ENCODE data around the gene ATP5PD.
"Not testable (repeated sequence)": the region's sequence is repeated elsewhere in the genome, so short reads cannot be mapped to it uniquely, and the experiment has no call there.

The ATP5PD gene

DNA sequence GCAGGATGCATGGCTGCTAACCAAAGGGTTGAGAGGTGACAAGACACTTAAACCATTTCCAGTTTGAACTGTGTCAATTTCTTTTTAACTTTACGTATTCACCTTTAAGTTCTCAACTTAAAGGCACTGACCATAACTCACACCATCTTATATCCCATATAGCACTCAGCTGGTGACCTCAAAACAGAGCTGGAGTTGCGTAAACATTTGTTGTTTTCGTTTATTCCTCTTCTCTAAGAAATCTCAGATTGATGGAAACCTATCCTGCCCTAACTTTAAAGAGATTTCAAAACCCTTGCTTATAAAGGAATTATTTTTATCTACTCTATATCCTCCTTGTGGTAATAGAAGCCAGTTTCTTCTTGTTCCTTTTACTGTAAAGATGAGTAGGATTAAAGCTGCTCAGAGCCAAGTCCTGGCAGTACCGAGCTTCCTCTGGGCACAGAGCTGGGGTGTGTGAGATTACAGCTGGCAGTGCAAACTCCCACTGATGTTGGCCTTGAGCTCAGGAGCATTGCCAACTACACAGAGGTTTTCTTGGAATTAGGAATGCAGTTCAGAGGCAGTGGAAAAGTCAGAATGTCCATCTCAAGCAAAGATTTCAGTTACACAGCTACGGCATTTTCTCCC, 1.6 kb upstream of the ATP5PD start:
- DNase-seq = no peak
- Histone ChIP-seq H3K27me3 (ENCODE audit: insufficient read depth, low read length, poor library complexity) (no peaks in the 10 kb centered on the region), H3K4me1 (ENCODE audit: insufficient read depth, low read length) (peaks cover 29% of the 10 kb centered on the region), H3K4me2 (ENCODE audit: insufficient read depth, low read length) (peak overlapping the region; percentile 90), H2AFZ (ENCODE audit: low read depth, low read length) (no peak overlapping the region), H3K9me3 (ENCODE audit: insufficient read depth, low read length, severe bottlenecking) (no peaks in the 10 kb centered on the region), H3K4me3 (ENCODE audit: low read depth in 1 of 2, low read length in 2 of 2) (peak overlapping the region; percentile 38 to 95; a peak in 3 of 4 replicates), H3K9ac (ENCODE audit: low read depth, low read length) (peak overlapping the region; percentile 80), H3K27ac (ENCODE audit: low read length) (peak overlapping the region; percentile 74; the same call in 1 of the 2 replicates), H3K36me3 (ENCODE audit: insufficient read depth, low read length) (peaks cover 23% of the 10 kb centered on the region), H3K79me2 (ENCODE audit: insufficient read depth, low read length) (peaks cover 44% of the 10 kb centered on the region), H4K20me1 (ENCODE audit: insufficient read depth, low read length) (no peaks in the 10 kb centered on the region)
- TF ChIP-seq, protein P1, sequence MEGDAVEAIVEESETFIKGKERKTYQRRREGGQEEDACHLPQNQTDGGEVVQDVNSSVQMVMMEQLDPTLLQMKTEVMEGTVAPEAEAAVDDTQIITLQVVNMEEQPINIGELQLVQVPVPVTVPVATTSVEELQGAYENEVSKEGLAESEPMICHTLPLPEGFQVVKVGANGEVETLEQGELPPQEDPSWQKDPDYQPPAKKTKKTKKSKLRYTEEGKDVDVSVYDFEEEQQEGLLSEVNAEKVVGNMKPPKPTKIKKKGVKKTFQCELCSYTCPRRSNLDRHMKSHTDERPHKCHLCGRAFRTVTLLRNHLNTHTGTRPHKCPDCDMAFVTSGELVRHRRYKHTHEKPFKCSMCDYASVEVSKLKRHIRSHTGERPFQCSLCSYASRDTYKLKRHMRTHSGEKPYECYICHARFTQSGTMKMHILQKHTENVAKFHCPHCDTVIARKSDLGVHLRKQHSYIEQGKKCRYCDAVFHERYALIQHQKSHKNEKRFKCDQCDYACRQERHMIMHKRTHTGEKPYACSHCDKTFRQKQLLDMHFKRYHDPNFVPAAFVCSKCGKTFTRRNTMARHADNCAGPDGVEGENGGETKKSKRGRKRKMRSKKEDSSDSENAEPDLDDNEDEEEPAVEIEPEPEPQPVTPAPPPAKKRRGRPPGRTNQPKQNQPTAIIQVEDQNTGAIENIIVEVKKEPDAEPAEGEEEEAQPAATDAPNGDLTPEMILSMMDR (IDR thresholded peaks at IDR 0.05; ENCODE audit: borderline replicate concordance, extremely low read depth, low read length, poor library complexity, severe bottlenecking) = no peak
- no peak for TF ChIP-seq EZH2 (IDR thresholded peaks at IDR 0.05; ENCODE audit: borderline replicate concordance, low read depth, low read length, severe bottlenecking)
- ATAC-seq (ENCODE audit: insufficient read depth, low read depth) = no peak

DNA sequence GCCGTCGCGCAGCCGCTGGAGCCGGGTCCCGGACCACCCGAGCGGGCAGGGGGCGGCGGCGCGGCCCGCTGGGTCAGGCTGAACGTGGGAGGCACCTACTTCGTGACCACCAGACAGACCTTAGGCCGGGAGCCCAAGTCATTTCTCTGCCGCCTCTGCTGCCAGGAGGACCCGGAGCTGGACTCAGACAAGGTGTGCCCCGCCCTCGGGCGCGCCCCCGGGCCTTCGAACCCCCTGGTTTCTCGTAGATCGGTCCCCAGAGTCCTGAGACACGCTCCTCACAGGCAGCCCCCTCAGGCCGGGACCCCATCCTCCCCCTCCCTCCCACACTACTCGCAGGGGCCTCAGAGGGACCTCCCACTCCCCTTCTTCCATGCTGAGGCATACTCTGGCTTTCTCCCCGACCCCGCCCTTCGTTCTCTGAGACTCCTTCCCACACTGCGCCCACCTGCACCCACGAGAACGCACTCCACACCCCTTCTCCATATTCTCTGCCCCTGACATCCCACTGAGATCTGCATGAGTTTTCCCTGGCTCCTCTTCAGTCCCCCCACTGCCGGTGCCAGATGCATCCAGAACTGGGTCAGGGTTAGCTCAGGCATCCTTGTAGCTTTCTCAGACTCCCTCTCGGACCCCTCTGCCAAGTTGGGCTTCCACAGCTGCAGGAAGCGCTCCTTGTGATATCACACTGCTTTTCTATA, 779 bp upstream of the ATP5PD start:
- ATAC-seq (ENCODE audit: insufficient read depth, low read depth) (peak; percentile 16), DNase-seq (peak; percentile 54)
- Histone ChIP-seq H3K4me1 (ENCODE audit: insufficient read depth, low read length) (peaks cover 29% of the 10 kb centered on the region), H3K9me3 (ENCODE audit: insufficient read depth, low read length, severe bottlenecking) (no peaks in the 10 kb centered on the region), H4K20me1 (ENCODE audit: insufficient read depth, low read length) (no peaks in the 10 kb centered on the region), H3K27ac (ENCODE audit: low read length) (peak overlapping the region; percentile 74), H3K79me2 (ENCODE audit: insufficient read depth, low read length) (peaks cover 44% of the 10 kb centered on the region), H3K4me2 (ENCODE audit: insufficient read depth, low read length) (peak overlapping the region; percentile 90), H2AFZ (ENCODE audit: low read depth, low read length) (peak overlapping the region; percentile 60), H3K4me3 (ENCODE audit: low read depth in 1 of 2, low read length in 2 of 2) (peak overlapping the region; percentile 38 to 95; a peak in 3 of 4 replicates), H3K27me3 (ENCODE audit: insufficient read depth, low read length, poor library complexity) (no peaks in the 10 kb centered on the region), H3K36me3 (ENCODE audit: insufficient read depth, low read length) (peaks cover 16% of the 10 kb centered on the region), H3K9ac (ENCODE audit: low read depth, low read length) (peak overlapping the region; percentile 80)
- TF ChIP-seq EZH2 (IDR thresholded peaks at IDR 0.05; ENCODE audit: borderline replicate concordance, low read depth, low read length, severe bottlenecking) = no peak
- TF ChIP-seq, protein P1 (IDR thresholded peaks at IDR 0.05; ENCODE audit: borderline replicate concordance, extremely low read depth, low read length, poor library complexity, severe bottlenecking) = no peak

DNA sequence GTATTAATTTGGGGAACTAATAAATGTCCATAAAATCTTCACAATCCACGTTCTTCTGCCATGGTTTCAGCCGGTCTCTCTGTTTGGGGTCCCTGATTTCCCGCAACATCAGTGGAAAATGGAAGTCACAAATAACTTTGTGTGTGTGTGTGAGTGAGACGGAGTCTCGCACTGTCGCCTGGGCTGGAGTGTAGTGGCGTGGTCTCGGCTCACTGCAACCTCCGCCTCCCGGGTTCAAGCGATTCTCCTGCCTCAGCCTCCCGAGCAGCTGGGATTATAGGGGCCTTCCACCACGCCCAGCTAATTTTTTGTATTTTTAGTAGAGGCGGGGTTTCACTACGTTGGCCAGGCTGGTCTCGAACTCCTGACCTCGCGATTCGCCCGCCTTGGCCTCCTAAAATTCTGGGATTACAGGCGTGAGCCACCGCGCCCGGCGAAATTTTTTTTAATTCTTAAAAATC, 793 bp downstream of the ATP5PD start:
- peaks cover 44% of the 10 kb centered on the region for H3K79me2 ChIP-seq (ENCODE audit: insufficient read depth, low read length)
- not testable (repeated sequence) for H3K27me3 ChIP-seq (ENCODE audit: insufficient read depth, low read length, poor library complexity); H2AFZ ChIP-seq (ENCODE audit: low read depth, low read length); H3K9me3 ChIP-seq (ENCODE audit: insufficient read depth, low read length, severe bottlenecking); ATAC-seq (ENCODE audit: insufficient read depth, low read depth); H4K20me1 ChIP-seq (ENCODE audit: insufficient read depth, low read length); DNase-seq
- peaks cover 29% of the 10 kb centered on the region for H3K4me1 ChIP-seq (ENCODE audit: insufficient read depth, low read length)
- H3K27ac ChIP-seq (ENCODE audit: low read length) = peak overlapping the region; percentile 79
- H3K4me2 ChIP-seq (ENCODE audit: insufficient read depth, low read length) = peak overlapping the region; percentile 79
- peaks cover 22% of the 10 kb centered on the region for H3K36me3 ChIP-seq (ENCODE audit: insufficient read depth, low read length)
- H3K4me3 ChIP-seq (ENCODE audit: low read depth in 1 of 2, low read length in 2 of 2) = peak overlapping the region; percentile 81 to 95
- peak overlapping the region; percentile 80 for H3K9ac ChIP-seq (ENCODE audit: low read depth, low read length)

DNA sequence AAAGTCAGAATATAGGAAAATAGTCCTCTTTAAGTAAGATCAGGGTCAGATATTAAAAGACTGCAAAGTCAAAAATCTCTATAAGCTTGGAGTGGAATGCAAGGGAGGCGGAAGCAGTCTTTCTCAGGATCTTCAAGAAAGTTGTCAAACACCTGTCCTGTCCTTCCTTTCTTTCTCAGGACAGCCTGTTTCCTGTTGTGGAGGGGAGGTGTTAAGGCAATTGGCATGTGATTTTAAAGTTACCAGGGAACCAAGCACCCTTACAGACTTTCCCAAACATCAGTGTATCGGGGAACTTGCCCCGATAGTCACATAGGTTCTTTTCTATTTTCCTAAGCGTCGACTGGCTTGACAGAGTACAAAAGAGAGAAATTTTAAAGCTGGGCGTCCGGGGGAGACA, 2.1 kb downstream of the ATP5PD start:
- ATAC-seq (ENCODE audit: insufficient read depth, low read depth) = no peak
- Histone ChIP-seq H3K9ac (ENCODE audit: low read depth, low read length) (no peak overlapping the region), H3K27me3 (ENCODE audit: insufficient read depth, low read length, poor library complexity) (no peaks in the 10 kb centered on the region), H3K36me3 (ENCODE audit: insufficient read depth, low read length) (peaks cover 32% of the 10 kb centered on the region), H4K20me1 (ENCODE audit: insufficient read depth, low read length) (no peaks in the 10 kb centered on the region), H3K79me2 (ENCODE audit: insufficient read depth, low read length) (peaks cover 43% of the 10 kb centered on the region), H2AFZ (ENCODE audit: low read depth, low read length) (no peak overlapping the region), H3K4me3 (ENCODE audit: low read depth in 1 of 2, low read length in 2 of 2) (no peak overlapping the region), H3K9me3 (ENCODE audit: insufficient read depth, low read length, severe bottlenecking) (no peaks in the 10 kb centered on the region), H3K4me2 (ENCODE audit: insufficient read depth, low read length) (no peak overlapping the region), H3K27ac (ENCODE audit: low read length) (no peak overlapping the region), H3K4me1 (ENCODE audit: insufficient read depth, low read length) (peaks cover 29% of the 10 kb centered on the region)
- TF ChIP-seq, protein P1 (IDR thresholded peaks at IDR 0.05; ENCODE audit: borderline replicate concordance, extremely low read depth, low read length, poor library complexity, severe bottlenecking) = no peak
- no peak for TF ChIP-seq EZH2 (IDR thresholded peaks at IDR 0.05; ENCODE audit: borderline replicate concordance, low read depth, low read length, severe bottlenecking)
- DNase-seq = no peak

DNA sequence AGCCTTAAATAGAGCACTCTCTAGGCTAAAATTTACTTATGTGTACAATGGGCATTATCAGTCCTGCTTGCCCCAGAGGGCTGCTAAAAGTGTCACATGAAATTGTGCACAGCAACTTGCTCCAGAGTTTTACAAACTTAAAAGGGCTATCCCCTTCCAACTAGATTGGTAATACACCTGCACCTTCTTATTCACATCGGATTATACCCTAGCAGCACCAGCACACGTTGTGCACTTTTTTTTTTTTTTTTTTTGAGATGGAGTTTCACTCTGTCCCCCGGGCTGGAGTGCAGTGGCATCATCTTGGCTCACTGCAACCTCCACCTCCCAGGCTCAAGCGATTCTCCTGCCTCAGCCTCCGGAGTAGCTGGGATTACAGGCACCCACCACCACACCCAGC, 3.0 kb downstream of the ATP5PD start:
- H3K27ac ChIP-seq (ENCODE audit: low read length); DNase-seq; H3K27me3 ChIP-seq (ENCODE audit: insufficient read depth, low read length, poor library complexity); H3K4me3 ChIP-seq (ENCODE audit: low read depth in 1 of 2, low read length in 2 of 2); H3K4me2 ChIP-seq (ENCODE audit: insufficient read depth, low read length); H2AFZ ChIP-seq (ENCODE audit: low read depth, low read length); ATAC-seq (ENCODE audit: insufficient read depth, low read depth); H3K9ac ChIP-seq (ENCODE audit: low read depth, low read length); H3K9me3 ChIP-seq (ENCODE audit: insufficient read depth, low read length, severe bottlenecking); H4K20me1 ChIP-seq (ENCODE audit: insufficient read depth, low read length): not testable (repeated sequence)
- peaks cover 34% of the 10 kb centered on the region for H3K79me2 ChIP-seq (ENCODE audit: insufficient read depth, low read length)
- peaks cover 36% of the 10 kb centered on the region for H3K36me3 ChIP-seq (ENCODE audit: insufficient read depth, low read length)
- H3K4me1 ChIP-seq (ENCODE audit: insufficient read depth, low read length) = peaks cover 23% of the 10 kb centered on the region
